ENCODE data around the gene DBF4. TPM values are rescaled to one million over a fixed set of nuclear protein-coding genes. Genes with fewer than 3 reads are reported as not detected.

Gene DBF4, protein sequence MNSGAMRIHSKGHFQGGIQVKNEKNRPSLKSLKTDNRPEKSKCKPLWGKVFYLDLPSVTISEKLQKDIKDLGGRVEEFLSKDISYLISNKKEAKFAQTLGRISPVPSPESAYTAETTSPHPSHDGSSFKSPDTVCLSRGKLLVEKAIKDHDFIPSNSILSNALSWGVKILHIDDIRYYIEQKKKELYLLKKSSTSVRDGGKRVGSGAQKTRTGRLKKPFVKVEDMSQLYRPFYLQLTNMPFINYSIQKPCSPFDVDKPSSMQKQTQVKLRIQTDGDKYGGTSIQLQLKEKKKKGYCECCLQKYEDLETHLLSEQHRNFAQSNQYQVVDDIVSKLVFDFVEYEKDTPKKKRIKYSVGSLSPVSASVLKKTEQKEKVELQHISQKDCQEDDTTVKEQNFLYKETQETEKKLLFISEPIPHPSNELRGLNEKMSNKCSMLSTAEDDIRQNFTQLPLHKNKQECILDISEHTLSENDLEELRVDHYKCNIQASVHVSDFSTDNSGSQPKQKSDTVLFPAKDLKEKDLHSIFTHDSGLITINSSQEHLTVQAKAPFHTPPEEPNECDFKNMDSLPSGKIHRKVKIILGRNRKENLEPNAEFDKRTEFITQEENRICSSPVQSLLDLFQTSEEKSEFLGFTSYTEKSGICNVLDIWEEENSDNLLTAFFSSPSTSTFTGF
- total RNA-seq, result 25.5 and 45.1 TPM in 2 replicates

GRCh38 chr7:87876040-87876868, at the start of gene DBF4, which contains the start of gene SLC25A40:
Gene DBF4, plus strand, starts transcription at chr7:87876493. Its CDS starts 240 bp downstream, at chr7:87876733.
Gene SLC25A40, minus strand, starts transcription at chr7:87876360. Its CDS starts 17,633 bp downstream, at chr7:87858727.

GRCh38 chr7:87933953-87934698, 57.8 kb downstream of the DBF4 start, which contains the start of gene ADAM22:
Gene ADAM22, plus strand, starts transcription at chr7:87934251. Its CDS starts 215 bp downstream, at chr7:87934466.

Other genes starting within 250 kb of the DBF4 start
- gene RUNDC3B, start 248.1 kb upstream of the DBF4 start, total RNA-seq, result not detected in 2 replicates
- 7.5 and 13.1 TPM in 2 replicates for gene SLC25A40, start 133 bp upstream of the DBF4 start, total RNA-seq
- gene ADAM22, start 57.8 kb downstream of the DBF4 start, total RNA-seq, result 0.05 and 0.07 TPM in 2 replicates

All from airway epithelial cell (primary cell).